DMS153 treated with DMSO at 0.1 percent for 48 hours (cell line): ENCODE data around the gene GALNT15.

Experiments
- DNase-seq: peaks from one replicate; lab custom pipeline; 2025; ENCODE audit not compliant: unreplicated experiment; lab: John Stamatoyannopoulos, UW

GALNT15 gene

GRCh38 chr3:16174389-16174788 is at the start of gene GALNT15:
GALNT15 (plus strand) TSS chr3:16174680; CDS start chr3:16175152, 472 bp downstream.
- DNase-seq = no peak

GRCh38 chr3:16126634-16127033 is 47.8 kb upstream of the GALNT15 start:
- DNase-seq = no peak

- no peak for DNase-seq
Measured at GRCh38 chr3:16127249-16127648, 47.2 kb upstream of the GALNT15 start.

DNA sequence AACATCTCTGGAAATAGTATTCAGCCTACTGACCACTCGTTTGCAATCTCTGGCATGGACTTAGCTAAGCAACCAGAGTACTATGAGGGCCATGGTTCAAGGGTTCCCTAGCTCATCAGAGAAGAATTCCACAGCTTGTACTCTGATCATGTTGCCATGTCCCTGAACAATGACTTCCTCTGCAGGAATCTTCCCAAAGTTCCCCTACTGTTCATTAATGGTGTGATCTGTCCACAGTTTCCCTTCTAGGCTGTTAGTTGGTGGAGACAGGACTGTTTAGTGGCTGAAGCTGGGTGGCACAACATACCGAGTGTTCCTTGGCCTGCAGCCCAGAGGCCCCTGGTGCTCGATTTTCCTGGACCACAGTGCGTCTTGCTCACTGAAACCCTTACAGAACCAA is 44.4 kb upstream of the GALNT15 start:
- DNase-seq = no peak

- DNase-seq = no peak
Measured at GRCh38 chr3:16132190-16132589, 42.3 kb upstream of the GALNT15 start.

- no peak for DNase-seq
Measured at GRCh38 chr3:16132928-16133327, 41.6 kb upstream of the GALNT15 start.

DNA sequence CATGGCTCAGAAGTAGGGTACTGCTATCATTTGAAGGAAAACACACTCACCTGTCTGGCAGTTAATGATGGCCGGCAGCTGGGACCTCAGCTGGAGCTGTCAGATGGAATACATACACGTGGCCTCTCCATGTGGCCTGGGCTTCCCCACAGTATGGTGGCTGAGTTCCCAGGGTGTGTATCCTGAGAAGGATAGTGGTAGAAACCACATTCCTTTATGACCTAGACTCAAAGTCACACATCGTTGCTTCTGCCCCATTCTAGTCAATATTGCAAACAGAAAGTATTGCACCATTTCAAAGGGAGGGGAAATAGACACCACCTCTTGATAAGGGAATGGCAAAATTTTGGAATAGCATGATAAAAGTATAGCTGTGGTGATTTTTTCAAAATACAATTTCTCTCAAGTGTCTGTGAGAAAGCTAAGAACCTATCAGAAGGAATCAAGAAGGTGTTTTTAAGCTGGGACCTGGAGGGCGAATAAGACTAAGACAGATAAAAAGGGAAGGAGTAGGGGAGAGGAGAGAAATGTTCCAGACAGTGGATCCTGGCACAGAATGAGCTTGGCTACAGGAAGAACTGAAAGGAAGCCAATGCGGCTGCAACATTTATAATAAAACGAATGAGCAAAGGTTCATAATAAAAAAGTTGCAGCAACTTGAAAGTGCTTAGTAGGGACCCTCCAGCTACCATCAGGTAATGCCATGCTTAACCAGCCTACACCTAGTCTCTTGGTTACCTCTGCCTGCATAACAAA is 40.1 kb upstream of the GALNT15 start:
- DNase-seq = no peak

GRCh38 chr3:16136055-16136454 is 38.4 kb upstream of the GALNT15 start:
- DNase-seq = no peak

DNA sequence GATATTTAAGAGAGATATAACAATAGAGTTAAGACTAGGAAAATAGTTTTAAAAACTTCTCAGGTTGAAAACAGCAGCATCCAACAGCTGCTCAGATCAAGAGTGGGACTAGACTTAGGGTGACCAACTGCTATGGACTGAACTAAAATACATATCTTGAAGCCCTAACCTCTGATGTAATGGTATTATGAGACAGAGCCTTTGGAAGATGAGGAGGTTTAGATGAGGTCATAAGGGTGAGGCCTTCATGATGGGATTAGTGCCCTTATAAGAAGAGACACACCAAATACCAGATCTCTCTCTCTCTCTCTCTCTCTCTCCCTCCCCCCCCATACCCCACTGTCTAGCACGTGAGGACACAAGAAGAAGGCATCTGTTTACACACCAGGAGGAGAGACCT is 37.4 kb upstream of the GALNT15 start:
- DNase-seq = no peak

DNA sequence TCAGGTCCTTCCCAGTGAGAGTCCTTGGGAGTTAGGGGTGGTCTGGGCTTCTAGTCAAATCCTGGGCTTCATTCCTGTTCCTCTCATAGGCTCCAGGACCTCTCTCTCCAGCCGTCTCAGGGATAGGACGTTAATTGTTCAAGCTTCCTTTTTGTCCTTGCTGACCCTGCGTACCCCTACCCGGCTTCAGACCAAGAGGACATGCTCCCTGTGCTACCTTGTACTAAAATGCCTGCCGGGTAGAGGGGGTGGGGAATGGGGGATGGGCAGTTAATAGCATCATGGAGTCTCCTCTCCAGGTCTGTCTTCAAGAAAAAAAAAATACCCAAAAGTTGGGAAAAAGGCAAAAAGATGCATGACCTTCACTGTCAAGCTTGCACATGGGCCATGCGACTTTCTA is 36.5 kb upstream of the GALNT15 start:
- DNase-seq = no peak

DNA sequence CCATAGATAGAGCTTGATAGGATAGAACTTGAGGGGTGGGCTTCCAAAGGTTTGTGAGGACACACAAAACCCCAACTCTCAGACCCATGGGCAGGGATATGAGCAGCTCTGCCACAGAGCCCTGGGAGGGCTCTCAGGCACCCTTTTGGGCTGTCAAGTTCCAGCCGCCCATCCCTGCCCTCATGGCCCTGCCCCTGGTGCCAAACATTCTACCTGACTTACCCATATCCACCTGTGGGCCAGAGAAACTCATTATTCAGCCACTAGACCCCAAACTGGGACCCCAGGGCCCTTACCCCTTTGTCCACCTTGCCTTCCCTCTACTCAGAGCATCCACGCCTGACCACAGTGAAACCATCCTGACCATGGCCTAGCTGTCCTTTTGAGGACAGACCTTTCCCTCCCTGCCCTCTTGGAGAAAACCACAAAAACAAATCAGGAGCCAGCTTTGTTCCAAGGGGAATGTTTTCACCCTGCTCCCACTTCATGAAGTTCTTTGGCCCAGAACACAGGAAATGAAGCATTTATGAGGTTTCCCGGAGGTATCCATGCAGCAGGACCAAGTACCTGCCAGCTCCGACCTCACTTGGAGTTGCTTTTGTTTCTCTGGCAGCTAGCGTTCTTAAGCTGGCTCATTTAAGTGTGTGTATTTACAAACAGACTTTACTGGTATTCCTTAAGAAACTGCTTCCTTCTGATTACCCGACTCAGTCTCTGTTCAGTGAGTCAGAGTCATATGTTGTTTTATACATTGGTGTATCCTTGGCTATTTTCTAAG is 34.2 kb upstream of the GALNT15 start:
- no peak for DNase-seq

DNA sequence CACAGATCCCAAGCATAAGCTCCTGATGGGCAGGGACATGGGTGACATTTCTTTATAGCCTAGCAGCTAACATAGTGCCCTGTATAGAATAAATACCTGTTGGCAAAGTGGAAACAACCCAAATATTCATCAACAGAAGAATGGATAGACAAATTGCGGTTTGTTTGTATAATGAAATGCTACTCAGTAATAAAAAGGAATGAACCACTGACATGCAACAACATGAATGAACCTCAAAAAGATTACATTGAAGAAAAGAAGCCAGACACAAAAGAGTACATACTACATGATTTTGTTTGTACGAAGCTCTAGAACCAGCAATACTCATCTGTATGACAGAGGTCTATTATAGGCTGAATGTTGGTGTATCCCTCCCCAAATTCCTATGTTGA is 33.6 kb upstream of the GALNT15 start:
- DNase-seq = no peak

DNA sequence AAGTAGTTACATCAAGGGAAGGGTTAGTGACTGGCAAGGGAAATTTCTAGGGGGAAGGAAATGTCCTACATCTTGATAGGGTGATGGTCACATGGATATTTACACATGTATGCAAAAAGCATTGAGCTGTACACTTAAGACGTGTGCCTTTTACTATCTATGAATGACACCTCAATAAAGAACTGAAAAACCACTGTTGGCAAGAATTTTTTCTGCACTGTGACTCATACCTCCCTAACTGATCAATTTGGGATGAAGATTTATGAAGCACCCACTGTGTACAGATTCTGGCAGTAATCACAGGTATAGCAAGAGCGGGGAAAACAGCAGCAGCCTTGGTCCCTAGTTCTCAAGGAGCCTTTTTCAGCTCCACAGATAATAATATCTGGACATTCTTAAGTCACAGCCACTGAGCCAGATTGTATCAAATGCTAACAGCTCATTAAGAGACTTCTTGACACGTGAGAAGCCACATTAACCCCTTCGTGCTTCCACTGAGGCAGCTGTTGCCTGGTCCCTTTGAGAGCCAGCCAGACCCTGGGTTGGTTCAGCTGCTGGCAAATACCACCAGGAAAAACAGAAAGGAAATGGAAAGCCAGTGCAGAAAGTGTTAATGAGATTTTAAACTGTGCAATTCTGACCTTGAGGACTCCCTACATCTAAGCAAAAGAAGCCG is 32.0 kb upstream of the GALNT15 start:
- DNase-seq = no peak

- DNase-seq = no peak
Measured at GRCh38 chr3:16143861-16144447, 30.5 kb upstream of the GALNT15 start.

DNA sequence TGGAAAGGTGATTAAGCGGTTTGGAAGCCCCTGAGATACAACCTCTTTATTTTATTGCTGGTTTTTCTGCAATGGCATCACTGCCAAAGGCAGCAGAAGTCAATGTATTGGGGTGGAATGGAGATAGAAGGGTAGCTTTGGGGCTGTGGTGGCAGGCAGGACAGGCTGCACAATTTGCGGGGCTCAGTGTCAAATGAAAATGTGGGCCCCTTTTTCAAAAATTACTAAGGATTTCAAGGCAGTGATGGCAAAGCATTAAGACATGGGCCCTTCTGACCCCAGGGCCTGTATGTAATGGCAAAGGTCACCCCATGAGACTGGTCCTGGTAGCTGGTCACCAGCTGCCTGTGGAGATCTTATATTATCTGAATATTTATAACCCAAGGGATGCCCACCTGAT is 29.3 kb upstream of the GALNT15 start:
- DNase-seq = no peak

DNA sequence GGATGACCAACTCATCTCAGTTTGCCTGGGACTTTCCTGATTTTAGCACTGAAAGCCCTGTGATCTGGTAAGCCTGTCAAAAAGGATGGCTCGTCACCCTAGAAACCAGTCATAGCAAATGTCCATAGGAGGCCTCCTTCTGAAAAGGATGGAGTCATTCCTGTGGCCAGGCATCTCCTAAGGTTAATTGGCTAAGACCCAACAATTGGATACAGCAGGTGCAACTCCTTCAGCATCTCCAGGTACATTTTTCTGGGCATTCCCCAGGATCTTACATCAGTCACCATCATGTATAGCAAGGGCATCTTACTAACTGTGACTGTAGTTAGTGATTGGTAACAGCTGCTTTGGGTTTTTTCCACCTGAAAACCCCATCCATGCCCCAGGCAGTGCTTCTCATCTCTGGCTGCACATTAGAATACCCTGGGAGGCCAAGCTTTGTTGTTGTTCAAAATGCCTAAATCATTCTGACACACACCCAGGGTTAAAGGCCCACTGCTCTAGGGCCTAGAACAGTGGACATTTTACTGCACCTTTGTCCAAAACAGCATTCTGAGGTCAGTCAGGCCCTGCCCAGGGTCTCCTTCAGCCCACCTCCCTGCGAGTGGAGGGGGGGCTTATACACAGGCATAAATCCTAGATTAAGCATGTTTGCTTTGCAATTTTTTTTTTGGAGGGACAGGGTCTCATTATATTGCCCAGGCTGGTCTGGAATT is 28.3 kb upstream of the GALNT15 start:
- no peak for DNase-seq

DNA sequence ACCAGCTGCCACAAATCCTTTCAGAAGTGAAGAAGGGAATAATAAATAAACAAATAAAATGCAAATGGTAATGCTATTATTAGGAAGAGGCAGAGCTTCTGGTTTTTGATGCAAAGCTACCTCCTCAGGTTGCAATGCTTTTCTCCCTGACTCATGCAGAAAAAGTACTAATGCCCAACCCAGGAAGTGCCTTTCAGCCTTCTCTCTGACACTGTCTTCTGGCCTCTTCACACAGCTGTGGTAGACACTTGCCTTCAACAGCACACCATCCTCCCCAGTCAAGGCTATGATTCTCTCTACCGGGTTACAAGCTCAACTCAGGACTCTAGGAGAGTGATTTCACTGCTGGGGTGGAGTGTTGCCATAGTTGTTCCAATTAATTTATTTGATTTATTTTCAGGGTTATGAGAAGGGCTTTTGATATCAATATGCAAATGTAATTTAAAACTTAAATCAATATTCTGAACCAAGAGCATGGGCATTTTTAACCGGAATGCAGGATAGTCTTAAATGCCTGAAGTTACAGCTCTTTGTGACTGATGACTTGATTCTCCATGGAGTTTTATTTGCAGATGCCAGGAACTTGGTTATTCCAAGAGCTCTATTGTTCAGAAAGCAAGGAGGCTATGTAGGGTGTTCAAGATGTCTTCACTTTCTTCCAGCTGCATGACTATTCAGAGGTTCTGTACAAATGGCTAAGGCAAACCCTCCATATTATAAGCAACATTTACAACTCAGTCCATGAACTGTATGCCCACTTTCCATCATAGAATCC is 27.1 kb upstream of the GALNT15 start:
- no peak for DNase-seq

- no peak for DNase-seq
Measured at GRCh38 chr3:16148213-16148612, 26.3 kb upstream of the GALNT15 start.

DNA sequence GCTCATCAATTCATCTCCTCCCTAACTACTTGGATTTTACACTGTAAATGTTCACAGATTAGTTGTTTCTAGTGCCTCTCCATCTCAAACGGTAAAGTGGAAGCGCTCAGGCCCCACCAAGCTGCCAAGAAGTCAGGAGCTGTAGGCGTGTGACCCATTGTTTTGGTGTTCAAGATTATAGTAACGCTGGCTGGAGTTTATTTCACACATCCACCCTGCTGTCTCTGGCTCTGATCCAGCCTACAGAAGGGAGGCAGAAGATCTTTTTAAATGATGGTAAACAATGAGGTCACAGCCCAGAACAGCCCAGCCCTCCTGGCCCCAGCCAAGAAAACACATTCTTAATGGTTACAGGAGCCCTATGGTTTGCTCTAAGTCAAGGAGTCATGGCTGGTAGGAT is 25.7 kb upstream of the GALNT15 start:
- no peak for DNase-seq

- DNase-seq = no peak
Measured at GRCh38 chr3:16150285-16150684, 24.2 kb upstream of the GALNT15 start.
